ENCODE measurements around the gene ABCG1. TPM values are rescaled to one million over a fixed set of nuclear protein-coding genes. Genes with fewer than 3 reads are reported as not detected.
A peak's percentile ranks its signal among the peaks of the same experiment; 100 is the strongest.

ABCG1 gene
- total and polyA plus RNA-seq, 11 donors = 3.3 to 25.3 (median 13.5) TPM

- DNase-seq = peak in 1 of 5 donors; percentile 23
- intact Hi-C loops (cut with DNase I) = loop anchor here in 3 of 10 donors (10.0 kb wide), 3 partner anchors 51 to 231 kb away; no protein-coding TSS in a partner anchor
- TF ChIP-seq POLR2A (IDR thresholded peaks at IDR 0.05) = no peak
- peaks cover 18 to 86% (median 69%) of the 10 kb centered on the region in 12 donors for H3K4me1 ChIP-seq
- peak overlapping the region; percentile 60 to 91 (median 84) for H3K27ac ChIP-seq
- no peaks in the 10 kb centered on the region for H3K36me3 ChIP-seq
- no peaks in the 10 kb centered on the region for H3K27me3 ChIP-seq
- peak overlapping the region in 6 of 12 donors; percentile 54 to 62 (median 58) for H3K4me3 ChIP-seq
- H3K9me3 ChIP-seq = no peaks in the 10 kb centered on the region
- 28 to 55% (median 39%) methylated on average over 9 of the region's 9 CpGs for WGBS, 4 donors
- ATAC-seq = no peak
Observed at GRCh38 chr21:42235593-42235992, 16.7 kb downstream of the ABCG1 start.

- TF ChIP-seq CTCF (IDR thresholded peaks at IDR 0.05) (no peak), POLR2A (IDR thresholded peaks at IDR 0.05) (no peak)
- WGBS, 4 donors = 20 to 38% (median 24%) methylated on average over 8 to 10 of the region's 10 CpGs
- Histone ChIP-seq H3K4me1 (peaks cover 18 to 82% (median 65%) of the 10 kb centered on the region in 12 donors), H3K36me3 (no peaks in the 10 kb centered on the region), H3K9me3 (no peaks in the 10 kb centered on the region), H3K27ac (peak overlapping the region; percentile 60 to 91 (median 84)), H3K4me3 (no peak overlapping the region), H3K27me3 (no peaks in the 10 kb centered on the region)
- DNase-seq (peak in 4 of 5 donors; percentile 50 to 82 (median 64)), ATAC-seq (peak in 1 of 4 donors; percentile 36)
- intact Hi-C loops (cut with DNase I) = loop anchor here in 3 of 10 donors (2.0 to 10.0 kb wide), 4 partner anchors 25 to 231 kb away; no protein-coding TSS in a partner anchor
Observed at GRCh38 chr21:42236014-42236413, 17.1 kb downstream of the ABCG1 start.

- peaks cover 18 to 75% (median 59%) of the 10 kb centered on the region in 12 donors for H3K4me1 ChIP-seq
- WGBS, 4 donors = 33 to 56% (median 42%) methylated on average over 3 of the region's 3 CpGs
- peak overlapping the region in 11 of 12 donors; percentile 60 to 91 (median 84) for H3K27ac ChIP-seq
- TF ChIP-seq POLR2A (IDR thresholded peaks at IDR 0.05) = no peak
- TF ChIP-seq CTCF (IDR thresholded peaks at IDR 0.05) = no peak
- no peaks in the 10 kb centered on the region for H3K36me3 ChIP-seq
- H3K9me3 ChIP-seq = no peaks in the 10 kb centered on the region
- no peak for ATAC-seq
- H3K4me3 ChIP-seq = no peak overlapping the region
- no peak for DNase-seq
- no peaks in the 10 kb centered on the region for H3K27me3 ChIP-seq
- intact Hi-C loops (cut with DNase I) = loop anchor here in 3 of 10 donors (2.0 to 10.0 kb wide), 4 partner anchors 24 to 232 kb away; no protein-coding TSS in a partner anchor
Observed at GRCh38 chr21:42236693-42237092, 17.8 kb downstream of the ABCG1 start.

GRCh38 chr21:42237161-42237560 lies 18.2 kb downstream of the ABCG1 start:
- Histone ChIP-seq H3K27me3 (no peaks in the 10 kb centered on the region), H3K27ac (peak overlapping the region in 9 of 12 donors; percentile 76 to 91 (median 87)), H3K36me3 (no peaks in the 10 kb centered on the region), H3K4me3 (no peak overlapping the region), H3K9me3 (no peaks in the 10 kb centered on the region), H3K4me1 (peaks cover 18 to 70% (median 54%) of the 10 kb centered on the region in 12 donors)
- DNase-seq (peak in 1 of 5 donors; percentile 21), ATAC-seq (no peak)
- intact Hi-C loops (cut with DNase I) = loop anchor here in 3 of 10 donors (2.0 to 10.0 kb wide), 4 partner anchors 24 to 232 kb away; no protein-coding TSS in a partner anchor
- no peak for TF ChIP-seq POLR2A (IDR thresholded peaks at IDR 0.05)
- TF ChIP-seq CTCF (IDR thresholded peaks at IDR 0.05) = no peak
- 81 to 91% (median 84%) methylated on average over 5 of the region's 5 CpGs for WGBS, 4 donors

Data from heart left ventricle (tissue), 16 donors.